C4-2B (cell line): ENCODE results near the gene COL23A1.

Experiments
- ZFX ChIP-seq: fragments of 450-650 bp; IDR thresholded peaks from 2 replicates; pipeline ENCODE4 v1.6.1; 2017
- TF ChIP-seq, protein P1 (sequence below): fragments of 450-650 bp; conservative IDR thresholded peaks from 2 replicates; pipeline ENCODE4 v1.5.1; 2017; ENCODE audit warnings: mild to moderate bottlenecking

DNA sequence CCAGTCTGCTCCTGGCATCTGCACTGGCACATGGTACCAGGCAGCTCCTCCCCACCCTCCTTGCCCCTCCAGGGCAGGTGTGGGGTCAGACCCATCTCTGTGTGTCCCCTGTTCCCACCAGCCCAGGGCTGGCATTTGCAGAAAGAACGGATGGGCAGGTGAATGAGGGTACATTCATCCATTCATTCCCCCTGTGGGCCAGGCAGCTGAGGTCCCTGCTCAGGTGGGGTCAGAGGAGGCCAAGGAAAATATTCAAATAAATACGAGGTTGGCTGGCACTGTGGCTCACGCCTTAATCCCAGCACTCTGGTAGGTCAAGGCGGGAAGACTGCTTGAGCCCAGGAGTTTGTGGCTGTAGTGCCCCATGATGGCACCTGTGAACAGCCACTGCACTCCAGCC lies 332.5 kb downstream of the COL23A1 start:
- TF ChIP-seq, protein P1, sequence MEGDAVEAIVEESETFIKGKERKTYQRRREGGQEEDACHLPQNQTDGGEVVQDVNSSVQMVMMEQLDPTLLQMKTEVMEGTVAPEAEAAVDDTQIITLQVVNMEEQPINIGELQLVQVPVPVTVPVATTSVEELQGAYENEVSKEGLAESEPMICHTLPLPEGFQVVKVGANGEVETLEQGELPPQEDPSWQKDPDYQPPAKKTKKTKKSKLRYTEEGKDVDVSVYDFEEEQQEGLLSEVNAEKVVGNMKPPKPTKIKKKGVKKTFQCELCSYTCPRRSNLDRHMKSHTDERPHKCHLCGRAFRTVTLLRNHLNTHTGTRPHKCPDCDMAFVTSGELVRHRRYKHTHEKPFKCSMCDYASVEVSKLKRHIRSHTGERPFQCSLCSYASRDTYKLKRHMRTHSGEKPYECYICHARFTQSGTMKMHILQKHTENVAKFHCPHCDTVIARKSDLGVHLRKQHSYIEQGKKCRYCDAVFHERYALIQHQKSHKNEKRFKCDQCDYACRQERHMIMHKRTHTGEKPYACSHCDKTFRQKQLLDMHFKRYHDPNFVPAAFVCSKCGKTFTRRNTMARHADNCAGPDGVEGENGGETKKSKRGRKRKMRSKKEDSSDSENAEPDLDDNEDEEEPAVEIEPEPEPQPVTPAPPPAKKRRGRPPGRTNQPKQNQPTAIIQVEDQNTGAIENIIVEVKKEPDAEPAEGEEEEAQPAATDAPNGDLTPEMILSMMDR, result no peak
- TF ChIP-seq ZFX, result no peak
